GM19467 (cell line): ENCODE results near the gene MYO1D.

Source experiments
- ATAC-seq: cut with Tn5 transposase; IDR thresholded peaks from one replicate; pipeline ENCODE4 v1.9.1; 2021; ENCODE audit warnings: mild to moderate bottlenecking, moderate library complexity; ENCODE audit not compliant: unreplicated experiment

MYO1D gene

DNA sequence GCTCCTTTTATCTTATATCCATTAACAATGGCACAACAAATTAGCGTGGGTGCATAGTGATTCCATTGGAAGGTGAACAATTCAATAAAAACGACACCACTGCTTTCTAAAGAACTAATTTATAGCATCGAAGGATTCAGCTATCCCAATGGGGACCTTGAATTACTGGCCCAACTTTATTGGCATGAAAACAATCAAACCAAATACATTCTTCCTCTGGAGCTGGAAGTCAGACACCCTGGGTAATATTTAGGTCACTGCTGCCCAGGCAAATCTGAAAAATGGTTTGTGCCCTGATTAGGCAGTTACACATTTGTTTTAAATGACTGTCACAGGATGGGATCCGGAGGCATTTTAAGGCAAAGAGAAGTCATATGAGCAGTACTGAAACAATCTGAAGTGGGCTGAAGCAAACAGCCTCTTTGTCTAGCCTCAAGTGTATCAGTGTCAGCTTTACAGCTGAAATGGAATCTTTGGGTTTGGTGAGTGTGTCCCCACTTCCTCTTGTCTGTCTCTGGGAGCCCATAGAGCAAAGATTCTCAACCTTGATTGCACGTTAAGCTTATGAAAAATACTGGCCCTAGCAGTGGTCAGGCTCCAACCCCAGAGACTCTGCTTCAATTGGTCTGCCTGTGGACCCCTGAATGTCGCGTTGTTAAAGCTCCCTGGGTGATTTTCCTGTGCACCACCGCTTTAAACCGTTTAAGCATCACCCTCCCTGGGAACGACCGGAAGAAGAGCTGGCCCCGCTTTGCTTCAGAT, 359.8 kb downstream of the MYO1D start:
- no peak for ATAC-seq

DNA sequence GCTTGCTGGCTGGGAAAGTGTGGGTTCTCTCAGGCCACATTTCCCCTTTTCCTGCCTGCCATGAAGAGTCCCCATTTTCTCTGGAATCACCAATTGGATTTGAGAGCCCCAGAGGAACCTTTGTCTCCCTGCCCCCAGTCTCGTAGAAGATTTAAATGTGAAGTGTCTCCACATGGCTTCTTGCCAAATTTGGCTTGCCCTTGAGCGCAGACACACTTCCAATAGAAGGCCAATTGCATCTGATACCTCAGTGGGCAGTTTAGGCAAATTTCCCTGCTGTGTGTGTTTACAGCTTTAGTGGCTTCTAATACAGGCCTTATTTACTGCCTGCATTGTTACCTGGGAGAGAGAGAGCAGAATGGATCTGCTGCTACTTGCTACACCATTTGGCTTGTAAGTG, 360.5 kb downstream of the MYO1D start:
- ATAC-seq, result no peak

GRCh38 chr17:32515677-32516383, 361.1 kb downstream of the MYO1D start:
- no peak for ATAC-seq

DNA sequence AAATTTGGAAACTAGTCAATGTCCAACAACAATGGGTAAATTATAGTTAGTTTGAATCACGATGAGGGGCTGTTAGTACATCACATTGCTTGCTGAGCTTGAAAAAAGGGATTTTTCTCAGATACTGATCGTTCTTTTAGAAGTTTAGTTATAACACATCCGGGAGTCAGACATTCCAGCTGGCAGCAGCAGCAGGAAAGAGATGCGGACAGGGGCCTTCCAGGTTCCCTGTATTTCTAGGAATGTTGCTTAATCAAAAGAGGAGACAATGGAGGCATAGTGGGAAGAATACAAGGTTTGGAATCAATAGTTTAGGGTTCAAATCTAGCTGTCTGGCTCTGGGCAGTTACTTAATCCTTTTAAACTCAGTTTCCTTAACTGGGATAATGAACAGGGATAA, 362.3 kb downstream of the MYO1D start:
- ATAC-seq, result no peak

DNA sequence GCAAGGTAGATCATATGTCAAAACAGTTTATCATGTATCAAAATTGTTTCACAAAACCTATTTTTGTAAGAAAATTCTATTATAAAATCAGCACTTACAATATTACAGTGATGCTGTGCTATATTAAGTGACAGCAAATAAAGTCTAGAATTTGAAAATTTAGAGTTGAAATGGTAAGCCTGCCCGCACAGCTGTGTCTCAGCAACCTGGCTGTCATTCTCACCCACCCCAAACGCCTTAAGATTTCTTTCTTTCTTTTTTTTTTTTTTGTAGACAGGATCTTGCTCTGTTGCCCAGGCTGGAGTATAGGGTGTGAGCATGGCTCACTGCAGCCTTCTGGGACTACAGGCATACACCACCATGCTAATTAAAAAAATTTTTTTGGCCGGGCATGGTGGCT, 363.3 kb downstream of the MYO1D start:
- ATAC-seq, result no peak

DNA sequence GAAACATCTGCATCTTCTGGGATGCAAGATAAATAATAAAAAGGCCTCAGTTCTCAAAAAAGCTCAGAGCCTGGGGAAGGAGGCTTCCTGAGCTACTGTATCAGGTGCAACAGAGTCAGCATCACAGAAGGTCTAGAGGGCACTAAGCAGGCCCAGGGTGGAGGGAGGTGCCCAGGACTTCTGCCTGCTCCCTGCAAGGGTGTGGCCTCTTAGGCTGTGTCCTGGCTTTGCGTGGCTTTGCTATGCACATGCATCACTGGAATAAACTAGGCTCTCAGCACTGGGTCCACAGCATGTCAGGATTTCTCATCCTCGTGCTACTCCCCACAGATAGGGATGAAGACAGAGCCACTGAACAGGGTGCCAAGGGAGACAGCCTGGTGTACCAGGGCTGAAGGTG, 364.6 kb downstream of the MYO1D start:
- ATAC-seq, result no peak

DNA sequence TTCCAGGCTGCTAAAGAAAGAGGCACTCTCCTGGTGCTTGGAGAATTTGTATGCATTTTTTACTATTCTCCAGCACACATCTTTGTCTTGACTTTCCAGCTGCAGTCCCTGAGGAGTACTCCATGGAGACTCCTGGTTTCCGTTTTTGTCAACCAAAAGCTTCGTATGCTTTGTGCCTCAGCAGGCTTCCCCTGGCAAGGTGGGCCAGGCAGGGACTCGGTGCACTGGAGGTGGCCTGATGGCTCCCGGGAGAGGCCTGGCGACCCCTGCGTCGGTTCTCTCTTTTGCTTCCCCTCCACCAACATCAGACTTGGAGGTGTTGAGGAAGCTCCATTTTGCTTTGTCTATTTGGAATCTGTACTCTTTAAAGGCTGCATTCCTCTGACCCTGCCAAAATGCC, 366.5 kb downstream of the MYO1D start:
- ATAC-seq, result no peak

DNA sequence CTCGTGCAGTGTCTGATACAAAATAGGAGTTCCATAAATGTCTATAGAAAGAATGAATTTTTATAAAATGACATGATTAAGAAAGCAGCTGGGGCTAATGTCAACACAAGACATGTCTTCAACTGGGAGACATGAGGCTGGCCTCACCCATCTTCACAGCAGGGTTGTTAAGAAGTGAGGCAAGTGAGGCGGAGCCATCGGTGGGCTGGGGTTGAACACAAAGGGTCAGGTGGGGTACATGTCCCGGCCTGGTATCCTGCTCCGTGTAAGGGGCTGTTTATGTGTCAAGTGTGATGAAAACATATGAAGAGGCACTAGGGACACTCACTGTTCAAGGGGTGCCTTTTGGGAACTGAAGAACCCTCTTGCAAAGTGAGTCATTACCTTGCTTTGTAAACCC, 368.0 kb downstream of the MYO1D start:
- ATAC-seq, result no peak

DNA sequence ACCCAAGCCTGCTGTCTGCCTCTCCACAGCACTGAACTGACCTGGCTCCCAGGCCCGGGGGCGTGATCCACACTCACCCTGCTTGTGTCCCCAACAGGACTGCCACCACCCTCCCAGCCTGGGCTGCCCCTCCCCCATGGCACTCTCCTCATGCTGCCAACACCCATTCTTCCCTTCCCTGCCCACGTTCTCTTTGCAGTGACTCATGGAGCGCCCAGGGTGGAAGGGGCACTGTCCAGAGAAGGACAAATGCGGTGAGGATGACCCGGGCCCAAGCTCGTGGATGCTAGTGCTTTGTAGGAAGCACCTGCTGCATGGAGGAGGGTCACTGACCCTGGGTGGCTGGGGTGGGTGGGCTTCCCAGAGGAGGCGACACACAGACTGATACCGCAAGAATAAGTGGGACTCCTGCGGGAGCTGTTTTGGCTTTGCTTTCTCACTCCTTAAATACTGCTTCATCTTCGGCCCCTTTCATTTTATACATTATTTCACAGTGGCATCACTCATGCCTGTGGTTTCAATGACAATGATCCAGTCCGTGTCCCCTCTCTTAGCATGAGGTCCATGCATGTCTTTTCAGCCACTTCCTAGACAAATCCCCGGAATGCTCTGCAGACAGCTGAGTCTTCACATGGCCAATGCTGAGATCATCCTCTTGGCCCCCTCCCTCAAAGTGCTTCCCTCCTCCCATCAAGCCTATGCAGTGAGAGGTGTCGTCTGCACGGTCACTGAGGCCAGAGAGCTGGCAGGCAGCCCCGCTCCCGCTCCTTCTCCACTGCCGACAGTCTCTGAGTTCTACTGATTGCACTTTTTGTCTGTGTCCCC, 372.5 kb downstream of the MYO1D start:
- no peak for ATAC-seq

DNA sequence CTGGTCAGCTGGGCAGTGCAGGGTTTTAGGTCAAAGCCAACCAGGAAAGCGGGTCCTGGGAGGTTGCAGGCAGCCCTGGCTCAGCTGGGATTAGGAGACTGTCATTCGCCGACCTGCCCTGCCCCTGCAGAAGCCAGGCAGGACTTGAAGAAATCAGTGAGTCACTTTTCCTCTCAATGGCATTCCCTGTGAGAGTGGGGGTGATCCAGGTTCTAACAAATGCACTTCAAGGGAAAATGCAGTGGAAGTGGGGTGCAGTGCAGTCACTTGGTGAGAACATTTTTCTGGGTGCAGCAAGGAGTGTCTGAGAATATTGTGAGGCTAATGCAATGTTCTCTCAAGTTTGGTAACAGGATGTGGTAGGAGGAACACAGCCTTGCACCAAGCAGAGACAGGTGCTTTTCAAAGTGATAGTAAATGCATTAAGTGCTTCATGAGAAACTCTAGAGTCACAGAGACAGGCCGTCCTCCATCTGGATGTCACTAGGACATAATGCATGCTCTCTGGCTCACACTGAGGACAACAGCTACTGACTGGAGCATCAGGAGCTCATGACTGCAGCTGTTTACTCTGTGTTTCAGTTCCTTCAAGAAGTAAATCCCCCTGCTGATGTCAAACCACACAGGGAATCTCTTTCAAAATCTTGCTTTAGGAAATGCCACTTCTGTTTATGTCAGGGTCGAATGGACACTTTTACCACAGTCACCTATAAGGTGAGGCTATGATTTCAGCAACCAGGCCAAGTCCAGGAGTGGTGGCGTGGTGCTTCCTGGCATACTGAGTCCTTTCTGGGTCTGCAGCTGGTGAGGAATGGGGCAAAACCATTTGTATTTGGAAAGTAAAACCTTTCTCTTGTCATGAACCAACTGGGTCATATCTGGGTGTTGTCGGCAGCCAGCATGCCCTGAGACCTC, 373.4 kb downstream of the MYO1D start:
- ATAC-seq, result peak; percentile 85

GRCh38 chr17:32502710-32503109, 374.2 kb downstream of the MYO1D start:
- no peak for ATAC-seq

DNA sequence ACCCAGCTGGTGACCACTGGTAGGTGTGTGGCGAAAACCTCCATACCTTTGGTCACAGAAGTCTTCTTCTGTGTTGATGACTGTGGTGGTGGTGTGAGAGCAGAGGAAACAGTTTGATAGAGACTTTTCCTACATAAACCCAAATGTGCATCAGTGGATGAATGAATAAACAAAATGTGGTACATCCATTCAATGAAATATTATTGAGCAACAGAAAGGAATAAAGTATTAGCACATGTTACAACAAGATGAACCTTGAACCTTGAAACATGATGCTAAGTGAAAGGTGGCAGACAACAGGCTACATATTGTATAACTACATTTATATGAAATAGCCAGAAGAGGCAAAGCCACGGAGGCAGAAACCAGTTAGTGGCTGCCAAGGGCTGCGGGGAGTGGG, 374.9 kb downstream of the MYO1D start:
- ATAC-seq, result no peak

- ATAC-seq, result no peak
Measured at GRCh38 chr17:32498391-32498790, 378.5 kb downstream of the MYO1D start.

- no peak for ATAC-seq
Measured at GRCh38 chr17:32497431-32498205, 379.3 kb downstream of the MYO1D start.

GRCh38 chr17:32496395-32497073, 380.4 kb downstream of the MYO1D start:
- ATAC-seq, result no peak

DNA sequence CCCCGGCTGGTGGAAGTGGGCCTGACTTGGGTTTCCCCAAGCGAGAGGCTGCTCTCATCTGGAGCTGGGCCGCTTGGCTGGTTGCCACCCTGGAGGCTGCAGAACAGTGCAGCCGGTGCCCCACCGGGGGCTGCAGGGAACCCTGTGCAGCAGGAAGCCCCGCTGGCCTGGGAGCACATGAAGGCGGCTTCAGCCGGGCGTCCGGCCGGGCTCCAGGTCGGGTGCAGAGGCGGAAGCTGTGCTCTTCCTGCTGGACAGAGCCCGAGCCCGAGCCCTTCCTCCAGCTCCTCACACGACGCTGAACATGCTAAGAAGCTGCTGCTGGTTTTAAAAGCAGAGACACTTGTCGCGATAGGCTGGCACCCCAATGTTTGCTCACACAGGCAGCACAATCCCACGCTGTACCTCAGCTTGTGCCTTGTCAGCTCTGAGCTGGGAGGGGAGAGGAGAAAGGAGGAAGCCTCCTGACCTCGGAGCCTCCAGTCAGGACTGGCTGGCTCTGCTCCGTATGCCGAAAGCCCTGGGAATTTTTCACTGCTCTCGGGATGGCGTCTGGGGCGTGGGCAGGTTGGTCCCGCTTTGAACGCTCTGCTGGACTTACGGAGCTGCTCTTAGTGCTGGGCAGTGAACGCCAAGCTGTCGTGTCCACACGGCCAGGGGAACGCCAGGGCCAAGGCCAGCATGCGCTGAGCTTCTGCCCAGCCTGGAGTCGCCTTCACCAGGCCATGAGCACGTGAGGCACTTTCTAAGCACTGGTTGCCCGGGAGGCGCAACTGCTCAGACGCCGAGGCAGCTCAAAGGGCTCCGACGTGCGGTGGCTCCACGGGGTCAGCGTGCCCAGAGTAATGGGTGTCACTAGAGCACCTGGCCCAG, 381.3 kb downstream of the MYO1D start:
- ATAC-seq, result no peak

DNA sequence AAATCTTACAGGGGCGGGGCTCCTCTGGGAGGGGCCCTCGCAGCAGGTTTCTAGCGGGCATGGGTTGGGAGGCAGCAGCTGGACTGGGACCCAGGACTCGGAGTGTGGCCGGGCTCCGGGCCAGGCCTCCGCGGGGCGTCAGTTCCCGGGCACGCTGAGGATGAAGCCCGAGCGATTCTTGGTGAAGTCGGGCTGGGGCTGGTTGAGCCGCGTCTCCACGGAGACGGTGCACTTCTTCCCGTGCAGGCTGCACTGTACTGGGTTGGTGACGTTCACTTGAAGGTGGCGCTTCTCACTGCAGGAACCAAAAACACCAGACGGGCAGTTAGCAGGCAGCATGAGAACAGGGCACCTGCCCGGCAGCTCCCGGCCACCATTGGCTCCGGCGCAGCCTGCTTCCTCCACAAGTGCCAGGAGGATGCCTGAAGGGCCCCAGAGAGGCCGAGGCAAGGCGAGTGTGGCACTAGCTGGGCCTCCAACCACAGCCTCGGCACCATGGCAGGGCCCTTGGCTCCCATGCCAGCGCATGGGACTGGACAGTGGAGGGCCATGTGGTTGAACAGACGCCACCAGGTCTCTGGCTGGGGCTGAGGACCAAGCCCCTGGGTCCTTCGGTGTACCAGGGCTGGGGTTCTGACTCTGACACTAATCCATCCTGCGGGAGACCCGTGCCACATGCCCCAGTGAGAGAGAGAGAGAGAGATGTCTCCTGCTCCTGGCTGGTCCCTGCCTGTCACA, 382.1 kb downstream of the MYO1D start:
- ATAC-seq, result no peak
